HT1080 (cell line): ENCODE measurements around the gene GPAT3. TPM values are rescaled to one million over a fixed set of nuclear protein-coding genes. Genes with fewer than 3 reads are reported as not detected.
"Not testable (repeated sequence)": the region's sequence is repeated elsewhere in the genome, so short reads cannot be mapped to it uniquely, and the experiment has no call there.

Experiments used
- DNase-seq: peaks from one replicate; pipeline ENCODE4 v3.0.0-alpha.2; 2015; ENCODE audit warnings: low read depth
- total RNA-seq: library from RNA; depleted of rRNA; stranded (reverse); fragments of >200 nt; shearing (Covaris generic); gene quantifications from 2 replicates; pipeline ENCODE4 v1.2.3, GENCODE V29; 2014

GPAT3 gene
- total RNA-seq, 1 experiment from 2014 or later: 121 TPM

- DNase-seq: peak; percentile 98
Measured at GRCh38 chr4:83548151-83548905, 12.4 kb downstream of the GPAT3 start.

GRCh38 chr4:83552083-83552482, 16.2 kb downstream of the GPAT3 start:
- peak; percentile 61 for DNase-seq

- peak; percentile 95 for DNase-seq
Measured at GRCh38 chr4:83552924-83553323, 17.0 kb downstream of the GPAT3 start.

- DNase-seq: no peak
Measured at GRCh38 chr4:83556006-83556707, 20.2 kb downstream of the GPAT3 start.

- no peak for DNase-seq
Measured at GRCh38 chr4:83556816-83557215, 20.9 kb downstream of the GPAT3 start.

GRCh38 chr4:83558059-83558653, 22.2 kb downstream of the GPAT3 start:
- DNase-seq: no peak

- DNase-seq: peak; percentile 57
Measured at GRCh38 chr4:83558680-83559079, 22.8 kb downstream of the GPAT3 start.

GRCh38 chr4:83560523-83560922, 24.6 kb downstream of the GPAT3 start:
- no peak for DNase-seq

- DNase-seq: peak; percentile 92
Measured at GRCh38 chr4:83561381-83561780, 25.5 kb downstream of the GPAT3 start.

- no peak for DNase-seq
Measured at GRCh38 chr4:83563998-83564397, 28.1 kb downstream of the GPAT3 start.

GRCh38 chr4:83568062-83568461, 32.2 kb downstream of the GPAT3 start:
- no peak for DNase-seq

GRCh38 chr4:83569429-83569828, 33.5 kb downstream of the GPAT3 start:
- no peak for DNase-seq

- DNase-seq: no peak
Measured at GRCh38 chr4:83569987-83570386, 34.1 kb downstream of the GPAT3 start.

GRCh38 chr4:83572848-83573247, 36.9 kb downstream of the GPAT3 start:
- no peak for DNase-seq

GRCh38 chr4:83574247-83574646, 38.3 kb downstream of the GPAT3 start:
- DNase-seq: no peak

- DNase-seq: not testable (repeated sequence)
Measured at GRCh38 chr4:83576237-83576636, 40.3 kb downstream of the GPAT3 start.

- no peak for DNase-seq
Measured at GRCh38 chr4:83581411-83582288, 45.7 kb downstream of the GPAT3 start.

- DNase-seq: peak; percentile 48
Measured at GRCh38 chr4:83582289-83582785, 46.4 kb downstream of the GPAT3 start.

GRCh38 chr4:83585982-83586508, 50.1 kb downstream of the GPAT3 start:
- no peak for DNase-seq

GRCh38 chr4:83589279-83589678, 53.4 kb downstream of the GPAT3 start:
- no peak for DNase-seq

GRCh38 chr4:83591056-83591455, 55.1 kb downstream of the GPAT3 start:
- DNase-seq: no peak
